ENCODE data around the gene CFAP161. TPM values are rescaled to one million over a fixed set of nuclear protein-coding genes. Genes with fewer than 3 reads are reported as not detected.

CFAP161 gene
- total and polyA plus RNA-seq, 2 of the 13 experiments (the other 11 are each of a cell fraction or from before 2014, with no cell fraction given): not detected

- no peak for TF ChIP-seq MTF1 (CRISPR knock-in tag; IDR thresholded peaks at IDR 0.05)
- TF ChIP-seq ZNF329 (CRISPR knock-in tag; IDR thresholded peaks at IDR 0.05; ENCODE audit: low read depth): no peak
- TF ChIP-seq ZNF782 (CRISPR knock-in tag; IDR thresholded peaks at IDR 0.05; ENCODE audit: borderline replicate concordance): no peak
These were observed 49.3 kb downstream of the CFAP161 start (continued) for GRCh38 chr15:81183439-81183775.

DNA sequence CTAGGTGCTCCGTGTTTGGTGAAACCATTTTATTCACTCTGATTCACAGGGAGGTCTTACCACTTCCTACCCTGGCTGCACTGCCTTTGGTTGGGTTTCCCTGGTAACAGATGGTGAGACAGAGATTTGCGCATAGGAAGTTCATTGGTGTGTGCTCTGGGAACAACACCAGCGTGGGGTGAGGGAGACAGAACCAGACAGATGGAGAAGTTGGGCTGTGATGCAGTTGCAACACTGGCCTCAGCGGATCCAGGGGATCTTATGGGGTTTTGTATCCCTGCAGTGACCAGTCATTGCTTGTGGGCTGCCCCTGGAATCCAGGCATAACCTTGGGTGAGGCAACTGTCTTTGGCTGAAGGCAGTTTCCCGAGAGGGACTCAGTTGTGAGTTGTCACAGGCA lies 50.1 kb downstream of the CFAP161 start:
- H3K4me2 ChIP-seq (ENCODE audit: low read depth, low read length): no peak overlapping the region
- no peak overlapping the region for H3K4me3 ChIP-seq (replicated peaks in 1 of 3; ENCODE audit: insufficient read depth in 1 of 3, low read depth in 2 of 3, low read length in 3 of 3)
- in situ Hi-C loops (cut with HindIII; ENCODE audit: extremely low pct_ligation_motif_present, low pct_unique_long_range_greater_than_20kb): no loop called here
- WGBS (ENCODE audit: low lambda C conversion rate): 18% methylated on average over 4 of the region's 5 CpGs
- H3K27me3 ChIP-seq (ENCODE audit: control insufficient read depth in 1 of 2, insufficient read depth in 2 of 2, low read length in 2 of 2): peaks cover 0 to 13% of the 10 kb centered on the region in 2 experiments; a peak in 2 of 5 replicates
- TF ChIP-seq ZNF235 (CRISPR knock-in tag; IDR thresholded peaks at IDR 0.05; ENCODE audit: borderline replicate concordance): no peak
- TF ChIP-seq, protein P1, sequence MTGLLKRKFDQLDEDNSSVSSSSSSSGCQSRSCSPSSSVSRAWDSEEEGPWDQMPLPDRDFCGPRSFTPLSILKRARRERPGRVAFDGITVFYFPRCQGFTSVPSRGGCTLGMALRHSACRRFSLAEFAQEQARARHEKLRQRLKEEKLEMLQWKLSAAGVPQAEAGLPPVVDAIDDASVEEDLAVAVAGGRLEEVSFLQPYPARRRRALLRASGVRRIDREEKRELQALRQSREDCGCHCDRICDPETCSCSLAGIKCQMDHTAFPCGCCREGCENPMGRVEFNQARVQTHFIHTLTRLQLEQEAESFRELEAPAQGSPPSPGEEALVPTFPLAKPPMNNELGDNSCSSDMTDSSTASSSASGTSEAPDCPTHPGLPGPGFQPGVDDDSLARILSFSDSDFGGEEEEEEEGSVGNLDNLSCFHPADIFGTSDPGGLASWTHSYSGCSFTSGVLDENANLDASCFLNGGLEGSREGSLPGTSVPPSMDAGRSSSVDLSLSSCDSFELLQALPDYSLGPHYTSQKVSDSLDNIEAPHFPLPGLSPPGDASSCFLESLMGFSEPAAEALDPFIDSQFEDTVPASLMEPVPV (CRISPR knock-in tag; IDR thresholded peaks at IDR 0.05): no peak
- TF ChIP-seq, protein P2, sequence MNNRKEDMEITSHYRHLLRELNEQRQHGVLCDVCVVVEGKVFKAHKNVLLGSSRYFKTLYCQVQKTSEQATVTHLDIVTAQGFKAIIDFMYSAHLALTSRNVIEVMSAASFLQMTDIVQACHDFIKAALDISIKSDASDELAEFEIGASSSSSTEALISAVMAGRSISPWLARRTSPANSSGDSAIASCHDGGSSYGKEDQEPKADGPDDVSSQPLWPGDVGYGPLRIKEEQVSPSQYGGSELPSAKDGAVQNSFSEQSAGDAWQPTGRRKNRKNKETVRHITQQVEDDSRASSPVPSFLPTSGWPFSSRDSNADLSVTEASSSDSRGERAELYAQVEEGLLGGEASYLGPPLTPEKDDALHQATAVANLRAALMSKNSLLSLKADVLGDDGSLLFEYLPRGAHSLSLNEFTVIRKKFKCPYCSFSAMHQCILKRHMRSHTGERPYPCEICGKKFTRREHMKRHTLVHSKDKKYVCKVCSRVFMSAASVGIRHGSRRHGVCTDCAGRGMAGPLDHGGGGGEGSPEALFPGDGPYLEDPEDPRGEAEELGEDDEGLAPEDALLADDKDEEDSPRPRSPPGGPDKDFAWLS (CRISPR knock-in tag; IDR thresholded peaks at IDR 0.05; ENCODE audit: borderline replicate concordance): no peak
- TF ChIP-seq PAF1 (CRISPR knock-in tag; IDR thresholded peaks at IDR 0.05): no peak
- no peak for TF ChIP-seq SYNCRIP (IDR thresholded peaks at IDR 0.05; ENCODE audit: insufficient read depth, low read depth, low read length)
- TF ChIP-seq FOXO4 (CRISPR knock-in tag; conservative IDR thresholded peaks at IDR 0.05): no peak
- no peak for TF ChIP-seq ARNT (IDR thresholded peaks at IDR 0.05)
- TF ChIP-seq, protein P3, sequence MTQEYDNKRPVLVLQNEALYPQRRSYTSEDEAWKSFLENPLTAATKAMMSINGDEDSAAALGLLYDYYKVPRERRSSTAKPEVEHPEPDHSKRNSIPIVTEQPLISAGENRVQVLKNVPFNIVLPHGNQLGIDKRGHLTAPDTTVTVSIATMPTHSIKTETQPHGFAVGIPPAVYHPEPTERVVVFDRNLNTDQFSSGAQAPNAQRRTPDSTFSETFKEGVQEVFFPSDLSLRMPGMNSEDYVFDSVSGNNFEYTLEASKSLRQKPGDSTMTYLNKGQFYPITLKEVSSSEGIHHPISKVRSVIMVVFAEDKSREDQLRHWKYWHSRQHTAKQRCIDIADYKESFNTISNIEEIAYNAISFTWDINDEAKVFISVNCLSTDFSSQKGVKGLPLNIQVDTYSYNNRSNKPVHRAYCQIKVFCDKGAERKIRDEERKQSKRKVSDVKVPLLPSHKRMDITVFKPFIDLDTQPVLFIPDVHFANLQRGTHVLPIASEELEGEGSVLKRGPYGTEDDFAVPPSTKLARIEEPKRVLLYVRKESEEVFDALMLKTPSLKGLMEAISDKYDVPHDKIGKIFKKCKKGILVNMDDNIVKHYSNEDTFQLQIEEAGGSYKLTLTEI (CRISPR knock-in tag; conservative IDR thresholded peaks at IDR 0.05): no peak
- TF ChIP-seq JUNB (CRISPR knock-in tag; IDR thresholded peaks at IDR 0.05; ENCODE audit: borderline replicate concordance): no peak
- TF ChIP-seq KDM1A (CRISPR knock-in tag; IDR thresholded peaks at IDR 0.05): no peak
- TF ChIP-seq ZBTB7A (CRISPR knock-in tag; IDR thresholded peaks at IDR 0.05): no peak
- no peak overlapping the region for H3K9ac ChIP-seq (ENCODE audit: insufficient read depth, low read depth, low read length)
- CTCF ChIA-PET (ENCODE audit: low intra/inter-chr PET ratio, low total read pairs): no interaction called here
- POLR2A ChIA-PET: no interaction called here
- ATAC-seq (no peak), DNase-seq (ENCODE audit: low spot score) (no peak), FAIRE-seq (no peak)
- H2AFZ ChIP-seq (ENCODE audit: low read length): no peak overlapping the region
- H3K79me2 ChIP-seq (ENCODE audit: insufficient read depth, low read length): no peaks in the 10 kb centered on the region
- intact Hi-C loops (cut with micrococcal nuclease; ENCODE audit: unreplicated experiment): no loop called here
- no peaks in the 10 kb centered on the region for H4K20me1 ChIP-seq (ENCODE audit: insufficient read depth, low read length)
- H3K4me1 ChIP-seq (ENCODE audit: insufficient read depth, low read length): no peaks in the 10 kb centered on the region
- no peaks in the 10 kb centered on the region for H3K9me3 ChIP-seq (ENCODE audit: low read length)
- no peaks in the 10 kb centered on the region for H3K36me3 ChIP-seq (replicated peaks in 1 of 2; ENCODE audit: control insufficient read depth in 1 of 2, insufficient read depth in 2 of 2, low read length in 2 of 2)
- BruUV-seq (replicated peaks): no TSS peak
- no peak overlapping the region for H3K27ac ChIP-seq (ENCODE audit: extremely low read length, insufficient read depth, low read length)

All from HepG2 (cell line).